HG02852 (cell line): ENCODE measurements around the gene SDK1.
"Not testable (repeated sequence)": the region's sequence is repeated elsewhere in the genome, so short reads cannot be mapped to it uniquely, and the experiment has no call there.

ENCODE experiments used
- ATAC-seq: cut with Tn5 transposase; IDR thresholded peaks from one replicate; pipeline ENCODE4 v1.9.1; 2021; ENCODE audit warnings: mild to moderate bottlenecking, moderate library complexity; ENCODE audit not compliant: unreplicated experiment

SDK1 gene

GRCh38 chr7:3943779-3944520 lies 642.9 kb downstream of the SDK1 start:
- ATAC-seq = no peak

GRCh38 chr7:3949242-3949640 lies 648.2 kb downstream of the SDK1 start:
- no peak for ATAC-seq

GRCh38 chr7:3950249-3950648 lies 649.2 kb downstream of the SDK1 start:
- ATAC-seq = peak; percentile 87

GRCh38 chr7:3951316-3952055 lies 650.4 kb downstream of the SDK1 start:
- ATAC-seq = no peak

GRCh38 chr7:3953133-3953532 lies 652.1 kb downstream of the SDK1 start:
- no peak for ATAC-seq

- ATAC-seq = no peak
Measured at GRCh38 chr7:3953946-3954345, 652.9 kb downstream of the SDK1 start.

- no peak for ATAC-seq
Measured at GRCh38 chr7:3955026-3955425, 654.0 kb downstream of the SDK1 start.

GRCh38 chr7:3955751-3956696 lies 655.0 kb downstream of the SDK1 start:
- peak; percentile 74 for ATAC-seq

- ATAC-seq = peak; percentile 60
Measured at GRCh38 chr7:3956949-3957348, 655.9 kb downstream of the SDK1 start.

GRCh38 chr7:3957472-3958108 lies 656.5 kb downstream of the SDK1 start:
- ATAC-seq = no peak

- no peak for ATAC-seq
Measured at GRCh38 chr7:3958109-3958483, 657.0 kb downstream of the SDK1 start.

GRCh38 chr7:3959364-3959763 lies 658.3 kb downstream of the SDK1 start:
- no peak for ATAC-seq

- no peak for ATAC-seq
Measured at GRCh38 chr7:3960050-3960763, 659.2 kb downstream of the SDK1 start.

- no peak for ATAC-seq
Measured at GRCh38 chr7:3960942-3961341, 659.9 kb downstream of the SDK1 start.

- no peak for ATAC-seq
Measured at GRCh38 chr7:3961857-3962503, 660.9 kb downstream of the SDK1 start.

GRCh38 chr7:3963768-3964167 lies 662.7 kb downstream of the SDK1 start:
- ATAC-seq = not testable (repeated sequence)

GRCh38 chr7:3964980-3965606 lies 664.0 kb downstream of the SDK1 start:
- no peak for ATAC-seq

- no peak for ATAC-seq
Measured at GRCh38 chr7:3965794-3966395, 664.8 kb downstream of the SDK1 start.

GRCh38 chr7:3968234-3968633 lies 667.2 kb downstream of the SDK1 start:
- ATAC-seq = no peak
